SH-SY5Y (cell line): Measurements from ENCODE around the gene MYPN.

ENCODE experiments used
- GATA2 ChIP-seq: IDR thresholded peaks from 2 replicates; pipeline ENCODE4 v1.6.1; 2011; ENCODE audit warnings: mild to moderate bottlenecking, low read depth, low read length
- GATA3 ChIP-seq: IDR thresholded peaks from 2 replicates; pipeline ENCODE4 v1.6.1; 2011; ENCODE audit warnings: low read depth, mild to moderate bottlenecking, low read length, moderate library complexity

DNA sequence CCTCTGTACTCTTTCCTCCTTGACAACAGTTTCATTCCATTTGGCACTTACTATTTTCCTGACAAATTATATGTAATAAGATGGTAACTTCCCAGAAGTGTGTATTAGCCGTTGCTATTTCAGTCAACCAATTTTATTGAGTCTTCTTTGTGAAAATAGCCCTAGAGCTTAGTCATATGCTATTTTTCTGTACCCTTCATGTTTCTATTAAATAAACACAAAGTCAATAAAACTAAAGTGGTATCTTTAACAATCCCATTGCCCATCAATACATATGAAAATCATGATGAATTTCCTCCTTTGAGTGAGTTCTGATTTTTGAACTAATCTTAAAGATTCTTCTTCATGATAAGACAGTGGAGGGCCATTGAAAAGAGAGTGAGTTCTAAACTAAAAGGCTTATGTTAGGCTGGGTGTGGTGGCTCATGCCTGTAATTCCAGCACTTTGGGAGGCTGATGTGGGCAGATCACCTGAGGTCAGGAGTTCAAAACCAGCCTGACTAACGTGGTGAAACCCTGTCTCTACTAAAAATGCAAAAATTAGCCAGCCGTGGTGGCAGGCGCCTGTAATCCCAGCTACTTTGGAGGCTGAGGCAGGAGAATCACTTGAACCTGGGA, 5.9 kb upstream of the MYPN start:
- no peak for TF ChIP-seq GATA2
- no peak for TF ChIP-seq GATA3
